ENCODE measurements around the gene WAS.
"Not testable (repeated sequence)": the region's sequence is repeated elsewhere in the genome, so short reads cannot be mapped to it uniquely, and the experiment has no call there.

DNA sequence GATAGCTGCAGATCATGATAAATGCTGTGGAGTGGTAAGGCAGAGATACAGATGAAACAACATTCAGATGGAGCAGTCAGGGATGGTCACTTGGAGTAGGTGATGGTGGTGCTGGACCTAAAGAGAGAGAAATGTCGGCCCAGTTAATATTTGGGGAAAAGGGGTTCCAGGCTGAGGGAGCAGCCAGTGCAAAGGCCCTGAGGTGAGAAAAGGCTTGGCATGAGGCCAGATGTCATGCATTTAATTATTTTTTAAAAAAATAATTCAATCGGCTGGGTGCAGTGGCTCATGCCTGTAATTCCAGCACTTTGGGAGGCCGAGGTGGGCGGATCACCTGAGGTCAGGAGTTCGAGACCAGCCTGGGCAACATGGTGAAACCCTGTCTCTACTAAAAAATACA lies 8.1 kb downstream of the WAS start:
- not testable (repeated sequence) for TF ChIP-seq CTCF (conservative IDR thresholded peaks at IDR 0.05); ZFX (IDR thresholded peaks at IDR 0.05)
